GM12892 (cell line): ENCODE results near the gene TNFSF8.

Experiments
- DNase-seq: peaks from one replicate; pipeline ENCODE4 v3.0.0; 2011; ENCODE audit not compliant: insufficient read length
- FAIRE-seq: peaks from 2 replicates; lab custom pipeline; 2011; peaks lifted over from hg19 to GRCh38; lab: Jason Lieb, UNC
- POLR2A ChIP-seq: IDR thresholded peaks from 2 replicates; pipeline ENCODE4 v1.6.1; 2011; ENCODE audit warnings: low read depth, low read length, control low read depth
- POLR2AphosphoS5 ChIP-seq: IDR thresholded peaks from 2 replicates; pipeline ENCODE4 v1.6.1; 2011; ENCODE audit warnings: low read depth, low read length, control low read depth
- TAF1 ChIP-seq: IDR thresholded peaks from 2 replicates; pipeline ENCODE4 v1.6.1; 2011; ENCODE audit warnings: low read depth, mild to moderate bottlenecking, control low read depth, low read length, borderline replicate concordance

The TNFSF8 gene

DNA sequence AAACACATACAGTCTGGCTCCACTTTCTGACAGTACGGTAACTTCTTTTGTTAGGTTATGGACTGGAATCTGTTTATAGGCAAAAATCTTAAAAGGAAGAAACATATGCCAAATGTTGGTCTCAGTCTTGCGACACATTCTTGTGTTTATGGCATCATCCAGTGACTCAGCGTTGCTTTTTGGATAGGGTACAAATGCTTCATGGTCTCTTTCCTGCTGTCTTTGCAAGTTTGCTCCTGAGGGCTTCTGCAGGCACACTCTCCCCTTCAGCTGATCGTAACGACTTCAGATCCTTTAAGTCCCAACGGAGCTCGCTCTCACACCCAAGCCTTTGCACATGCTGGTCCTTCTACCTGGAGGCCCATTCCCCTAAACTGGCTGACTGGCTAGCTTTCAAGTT is 23.6 kb upstream of the TNFSF8 start:
- DNase-seq, result no peak
- FAIRE-seq, result no peak
- TF ChIP-seq TAF1 (no peak), POLR2AphosphoS5 (no peak), POLR2A (no peak)

DNA sequence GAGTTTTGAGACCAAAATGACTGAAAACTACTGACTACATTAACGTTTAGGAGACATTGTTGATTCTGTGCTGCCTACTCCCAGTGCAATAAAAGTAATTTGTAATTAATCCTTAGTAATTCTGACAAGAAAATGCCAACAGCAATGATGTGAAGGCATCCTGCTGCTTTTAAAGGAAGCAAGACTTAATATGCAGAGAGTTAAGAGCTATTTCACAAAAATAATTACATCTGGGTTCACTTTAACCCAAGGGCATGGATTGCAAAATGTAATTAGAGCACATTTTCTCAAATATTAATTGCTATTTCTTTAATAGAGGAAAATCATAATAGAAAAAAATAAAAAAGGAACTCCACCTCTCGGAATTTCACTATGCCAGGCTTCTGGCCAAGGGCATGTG is 22.7 kb upstream of the TNFSF8 start:
- DNase-seq (no peak), FAIRE-seq (no peak)
- TF ChIP-seq TAF1 (no peak), POLR2AphosphoS5 (no peak), POLR2A (no peak)

DNA sequence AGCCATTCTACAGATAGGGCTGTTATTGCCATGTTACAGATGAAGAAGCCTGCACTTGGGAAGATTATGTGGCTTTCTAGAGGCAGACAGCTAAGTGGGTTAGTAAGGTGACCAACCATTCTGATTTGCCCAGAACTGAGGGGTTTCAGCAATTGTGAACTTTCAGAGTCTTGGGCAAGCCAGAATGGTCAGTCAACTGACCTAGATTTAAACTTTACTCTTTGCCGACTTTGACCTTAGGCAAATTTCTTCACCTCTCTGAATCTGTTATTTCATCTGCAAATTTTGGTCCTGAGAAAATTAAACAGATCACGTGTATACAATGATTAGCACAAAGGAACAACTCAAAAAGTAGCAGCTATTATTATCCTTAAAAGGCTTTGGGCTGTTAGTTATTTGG is 20.4 kb upstream of the TNFSF8 start:
- DNase-seq (no peak), FAIRE-seq (no peak)
- TF ChIP-seq POLR2A (no peak), POLR2AphosphoS5 (no peak), TAF1 (no peak)

DNA sequence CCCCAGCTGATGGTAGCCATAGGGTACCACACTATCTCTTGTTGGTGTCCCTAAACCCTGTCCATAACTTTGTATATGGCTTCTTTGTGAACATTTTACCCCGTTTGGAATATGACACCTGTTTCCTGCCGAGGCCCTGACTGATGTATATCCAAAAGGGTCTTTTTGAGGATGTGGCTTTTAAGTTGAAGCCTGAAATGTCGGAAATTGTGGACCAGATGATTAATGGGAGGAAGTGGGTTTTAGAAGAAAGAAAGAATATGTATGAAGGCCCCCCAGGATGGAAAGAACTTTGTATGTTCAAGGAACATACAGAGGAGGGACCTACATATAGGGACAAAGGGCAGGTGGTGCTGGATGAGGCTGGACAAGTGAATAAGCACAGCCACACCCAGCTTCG is 16.7 kb upstream of the TNFSF8 start:
- FAIRE-seq (no peak), DNase-seq (no peak)
- TF ChIP-seq TAF1 (no peak), POLR2A (no peak), POLR2AphosphoS5 (no peak)

DNA sequence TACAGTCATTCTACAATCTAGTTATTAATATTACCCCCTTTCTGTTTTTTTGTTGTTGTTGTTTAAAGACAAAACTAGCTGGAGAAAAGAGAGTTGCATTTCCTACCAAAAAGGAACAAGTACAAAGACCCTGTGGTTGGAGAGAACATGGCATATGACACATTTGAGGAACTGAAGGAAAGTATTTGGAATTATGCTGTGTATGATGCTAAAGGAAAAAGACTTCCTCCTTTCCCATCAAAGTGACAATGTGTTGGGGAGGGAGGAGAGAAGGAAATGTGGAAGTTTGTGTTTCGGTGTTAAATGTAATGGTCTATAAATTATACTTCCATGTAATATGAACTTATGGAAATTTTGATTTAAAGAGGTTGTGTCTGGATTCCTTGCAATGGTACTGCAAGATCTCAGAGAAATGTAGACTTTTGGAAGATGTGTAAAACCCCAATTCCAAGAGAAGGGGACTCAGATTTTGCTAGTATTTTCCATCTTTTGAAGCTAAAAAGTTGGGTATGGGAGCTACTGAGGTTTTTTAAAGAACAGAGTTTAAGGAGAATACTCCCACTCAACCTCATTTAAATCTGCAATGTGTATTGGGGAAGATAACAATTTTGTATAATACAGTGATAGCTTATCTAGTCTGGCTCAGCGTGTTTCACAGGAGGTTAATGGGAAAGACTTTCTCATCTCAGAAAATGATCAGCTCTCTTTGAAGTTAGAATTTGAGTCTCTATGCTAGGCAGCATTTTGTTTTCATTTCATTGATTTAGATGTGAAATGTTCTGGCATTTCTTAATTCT is 15.4 kb upstream of the TNFSF8 start:
- FAIRE-seq, result no peak
- TF ChIP-seq POLR2A (no peak), TAF1 (no peak), POLR2AphosphoS5 (no peak)
- DNase-seq, result no peak

DNA sequence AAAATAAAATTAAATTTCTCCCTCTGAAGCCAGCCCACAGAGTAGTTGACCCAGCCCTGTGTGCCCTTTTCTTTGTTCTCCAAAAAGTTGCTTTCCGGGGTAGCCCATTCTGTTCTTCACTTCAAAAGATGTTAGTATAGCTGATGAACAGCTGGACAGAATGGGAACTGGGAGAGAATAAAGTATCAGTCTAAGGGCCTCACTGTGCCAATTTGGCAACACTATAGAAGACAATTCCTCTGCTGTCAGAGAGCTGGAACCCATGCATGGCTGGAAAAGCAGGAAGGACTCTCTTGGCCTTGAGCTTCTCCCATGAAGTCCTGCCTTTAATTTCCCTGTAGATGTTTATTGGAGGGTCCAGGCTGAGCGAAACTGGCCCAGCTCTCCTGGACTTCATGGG is 11.0 kb upstream of the TNFSF8 start:
- TF ChIP-seq POLR2A (no peak), TAF1 (no peak), POLR2AphosphoS5 (no peak)
- DNase-seq, result no peak
- FAIRE-seq, result no peak

DNA sequence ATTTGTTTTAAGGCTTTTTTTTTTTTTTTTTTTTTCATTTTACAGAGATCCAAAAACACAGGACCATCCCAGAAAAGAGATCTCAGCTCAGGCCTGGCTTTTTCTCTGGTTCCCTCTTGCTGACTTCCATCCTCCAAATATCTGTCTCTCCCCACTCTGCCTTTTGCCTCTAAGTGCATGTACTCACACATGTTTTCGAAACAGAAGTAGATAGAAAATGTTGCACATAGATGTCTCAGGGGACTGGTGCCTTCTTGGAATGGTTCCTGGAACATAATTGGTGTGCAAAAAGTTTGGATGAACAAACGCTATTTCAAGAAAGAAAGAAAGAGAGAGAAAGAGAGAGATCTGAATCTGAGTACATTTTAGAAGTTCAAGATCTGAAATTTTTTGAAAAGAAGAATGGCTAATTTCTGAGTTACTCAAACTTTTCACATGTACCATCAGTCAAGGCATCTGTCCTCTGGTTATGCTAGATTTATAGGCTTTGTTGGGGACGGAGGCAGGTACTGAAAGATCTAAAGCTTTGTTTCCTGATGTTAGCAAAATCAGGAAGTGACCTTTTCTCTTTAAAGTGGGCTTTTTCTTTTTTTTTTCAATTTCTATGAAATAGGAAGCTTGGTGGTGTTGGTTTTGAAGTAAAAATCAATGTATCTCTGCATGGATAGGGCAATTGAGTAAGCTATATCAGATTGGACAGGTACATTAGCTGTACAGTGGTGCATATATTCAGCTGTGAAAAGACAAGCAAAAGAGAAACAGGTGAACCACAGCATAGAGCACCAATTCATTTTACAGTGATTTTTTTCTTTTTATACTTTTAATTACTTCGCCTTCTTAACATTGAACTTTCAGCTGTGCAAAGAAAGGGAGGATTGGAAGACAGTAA is 8.5 kb upstream of the TNFSF8 start:
- TF ChIP-seq POLR2A (no peak), TAF1 (no peak), POLR2AphosphoS5 (no peak)
- FAIRE-seq (no peak), DNase-seq (no peak)

DNA sequence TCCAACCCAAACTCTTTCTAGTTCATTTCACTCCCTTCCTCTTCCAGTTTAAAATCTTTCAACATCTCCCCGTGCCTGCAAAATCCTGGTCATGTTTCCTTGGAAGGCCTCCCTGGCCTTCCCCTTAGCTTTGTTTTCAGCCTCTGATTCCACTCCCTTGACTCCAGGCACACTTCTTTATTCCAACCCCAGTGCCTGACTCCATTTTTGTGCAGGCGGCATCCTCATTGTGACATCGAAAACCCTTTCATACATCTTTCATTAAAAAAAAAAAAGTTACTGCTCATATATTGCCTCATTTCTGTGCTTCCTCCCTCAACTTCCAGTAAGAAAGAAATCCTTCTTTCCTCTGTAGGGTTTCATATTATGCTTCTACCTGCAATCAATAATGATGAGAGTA is 7.1 kb upstream of the TNFSF8 start:
- FAIRE-seq (no peak), DNase-seq (no peak)
- TF ChIP-seq POLR2AphosphoS5, result no peak
- no peak for TF ChIP-seq POLR2A
- no peak for TF ChIP-seq TAF1

DNA sequence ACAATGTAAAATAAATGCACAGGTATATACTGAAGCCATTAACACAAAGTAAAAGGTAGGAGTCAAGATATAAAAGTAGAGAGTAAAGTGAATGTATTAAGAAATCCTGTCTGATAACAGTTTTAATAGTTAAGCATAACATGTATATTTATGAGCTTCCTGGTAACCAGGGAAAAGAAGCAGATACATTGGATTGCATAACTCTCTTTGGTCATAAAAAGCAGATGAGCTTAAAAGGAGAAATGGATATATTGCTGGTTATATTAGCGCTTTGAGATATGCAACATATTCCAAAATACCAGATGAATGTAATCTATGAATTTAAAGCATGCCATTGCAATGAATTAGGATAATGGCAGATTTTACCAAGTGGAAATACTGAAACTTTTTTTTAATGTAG is 6.2 kb upstream of the TNFSF8 start:
- no peak for TF ChIP-seq POLR2AphosphoS5
- no peak for TF ChIP-seq POLR2A
- TF ChIP-seq TAF1, result no peak
- DNase-seq (no peak), FAIRE-seq (no peak)

DNA sequence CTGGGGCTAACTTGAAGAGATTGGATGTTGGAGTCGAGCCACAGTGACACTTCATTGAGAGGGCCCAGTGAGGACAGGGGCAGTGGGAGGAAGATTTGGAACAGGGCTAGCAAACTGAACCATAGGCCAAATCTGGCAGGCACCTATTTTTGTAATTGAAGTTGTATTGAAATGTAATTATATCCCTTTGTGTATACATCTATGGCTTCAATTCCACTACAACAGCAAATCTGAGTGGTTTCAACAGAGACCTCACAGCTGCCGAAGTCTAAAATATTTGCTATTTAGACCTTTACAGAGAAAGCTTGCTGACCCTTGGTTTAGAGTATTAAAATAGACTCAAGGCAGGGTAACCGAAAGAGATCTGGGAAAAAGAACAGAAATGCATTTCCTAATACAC is 4.7 kb upstream of the TNFSF8 start:
- FAIRE-seq (no peak), DNase-seq (no peak)
- TF ChIP-seq POLR2AphosphoS5 (no peak), TAF1 (no peak), POLR2A (no peak)

DNA sequence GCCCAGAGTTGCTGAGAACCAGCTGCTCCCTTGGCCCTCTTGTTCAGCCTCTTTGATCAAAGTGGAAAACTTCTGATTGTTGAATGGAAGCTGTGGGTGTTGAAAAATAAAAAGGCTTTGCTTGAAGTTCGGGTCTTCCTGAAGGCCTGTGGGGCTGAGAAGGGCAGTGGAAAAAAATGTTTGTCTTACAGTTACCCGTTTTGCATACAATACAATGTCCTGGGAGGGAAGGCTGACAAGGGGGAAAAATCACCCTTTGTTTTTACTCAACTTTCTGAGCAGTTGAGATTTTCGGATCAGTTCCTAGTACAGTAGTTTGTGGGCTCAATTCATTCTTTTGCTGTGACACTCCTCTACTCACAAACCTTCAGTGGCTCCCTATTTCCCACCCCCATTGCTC is 2.1 kb upstream of the TNFSF8 start:
- TF ChIP-seq POLR2AphosphoS5 (no peak), TAF1 (no peak), POLR2A (no peak)
- FAIRE-seq, result no peak
- DNase-seq, result no peak
